ENCODE results near the gene MGRN1. TPM values are rescaled to one million over a fixed set of nuclear protein-coding genes. Genes with fewer than 3 reads are reported as not detected.

Gene MGRN1
- total RNA-seq, 3 donors from 2014 or later (not counting 1 experiment from before 2014, with no cell fraction given) = 102 to 106 (median 105) TPM

GRCh38 chr16:4685292-4685691 lies 60.7 kb downstream of the MGRN1 start:
- DNase-seq (no peak), ATAC-seq (no peak)
- peaks cover 0 to 9% of the 10 kb centered on the region in 2 donors for H3K4me1 Mint-ChIP-seq
- Histone ChIP-seq H3K9me3 (ENCODE audit: control insufficient read depth, insufficient read depth, low read length) (no peaks in the 10 kb centered on the region), H3K27ac (ENCODE audit: low read length) (no peak overlapping the region), H3K36me3 (ENCODE audit: control insufficient read depth, insufficient read depth, low read length) (peaks cover 38% of the 10 kb centered on the region), H3K27me3 (ENCODE audit: control insufficient read depth, insufficient read depth, low read length) (no peaks in the 10 kb centered on the region), H3K4me1 (ENCODE audit: control insufficient read depth, insufficient read depth, low read length) (peaks cover 9% of the 10 kb centered on the region), H3K4me3 (ENCODE audit: low read length) (no peak overlapping the region)
- H3K9me3 Mint-ChIP-seq = no peaks in the 10 kb centered on the region
- no peaks in the 10 kb centered on the region for H3K36me3 Mint-ChIP-seq
- no peak overlapping the region for H3K27ac Mint-ChIP-seq
- intact Hi-C loops (cut with micrococcal nuclease) = no loop called here
- H3K4me3 Mint-ChIP-seq = no peak overlapping the region
- TF ChIP-seq CTCF (IDR thresholded peaks at IDR 0.05) = no peak
- H3K27me3 Mint-ChIP-seq (ENCODE audit: low read depth in 2 of 2) = no peaks in the 10 kb centered on the region
- 92% methylated on average over 13 of the region's 13 CpGs for WGBS (ENCODE audit: insufficient coverage)

GRCh38 chr16:4685776-4686496 lies 61.3 kb downstream of the MGRN1 start:
- H3K4me1 ChIP-seq (ENCODE audit: control insufficient read depth, insufficient read depth, low read length) = peaks cover 7% of the 10 kb centered on the region
- ATAC-seq (no peak), DNase-seq (no peak)
- H3K9me3 ChIP-seq (ENCODE audit: control insufficient read depth, insufficient read depth, low read length) = no peaks in the 10 kb centered on the region
- Mint-ChIP-seq H3K36me3 (no peaks in the 10 kb centered on the region), H3K9me3 (no peaks in the 10 kb centered on the region), H3K27me3 (ENCODE audit: low read depth in 2 of 2) (no peaks in the 10 kb centered on the region), H3K4me1 (peaks cover 0 to 7% of the 10 kb centered on the region in 2 donors), H3K27ac (no peak overlapping the region), H3K4me3 (no peak overlapping the region)
- no peak overlapping the region for H3K27ac ChIP-seq (ENCODE audit: low read length)
- 70% methylated on average over 38 of the region's 38 CpGs for WGBS (ENCODE audit: insufficient coverage)
- no peaks in the 10 kb centered on the region for H3K27me3 ChIP-seq (ENCODE audit: control insufficient read depth, insufficient read depth, low read length)
- peaks cover 38% of the 10 kb centered on the region for H3K36me3 ChIP-seq (ENCODE audit: control insufficient read depth, insufficient read depth, low read length)
- no peak for TF ChIP-seq CTCF (IDR thresholded peaks at IDR 0.05)
- H3K4me3 ChIP-seq (ENCODE audit: low read length) = no peak overlapping the region
- intact Hi-C loops (cut with micrococcal nuclease) = no loop called here

GRCh38 chr16:4686497-4687210 lies 62.0 kb downstream of the MGRN1 start:
- WGBS (ENCODE audit: insufficient coverage) = 95% methylated on average over 27 of the region's 27 CpGs
- H3K4me1 Mint-ChIP-seq = peaks cover 0 to 5% of the 10 kb centered on the region in 2 donors
- no peak for TF ChIP-seq CTCF (IDR thresholded peaks at IDR 0.05)

More at GRCh38 chr16:4686497-4687210, 62.0 kb downstream of the MGRN1 start:
- Histone ChIP-seq H3K36me3 (ENCODE audit: control insufficient read depth, insufficient read depth, low read length) (peaks cover 35% of the 10 kb centered on the region), H3K27me3 (ENCODE audit: control insufficient read depth, insufficient read depth, low read length) (no peaks in the 10 kb centered on the region), H3K27ac (ENCODE audit: low read length) (no peak overlapping the region), H3K4me1 (ENCODE audit: control insufficient read depth, insufficient read depth, low read length) (peaks cover 5% of the 10 kb centered on the region), H3K4me3 (ENCODE audit: low read length) (no peak overlapping the region), H3K9me3 (ENCODE audit: control insufficient read depth, insufficient read depth, low read length) (no peaks in the 10 kb centered on the region)
- no peak for ATAC-seq
- intact Hi-C loops (cut with micrococcal nuclease) = no loop called here
- H3K36me3 Mint-ChIP-seq = no peaks in the 10 kb centered on the region
- H3K27ac Mint-ChIP-seq = no peak overlapping the region
- no peak for DNase-seq
- no peak overlapping the region for H3K4me3 Mint-ChIP-seq
- H3K27me3 Mint-ChIP-seq (ENCODE audit: low read depth in 2 of 2) = no peaks in the 10 kb centered on the region
- no peaks in the 10 kb centered on the region for H3K9me3 Mint-ChIP-seq
